Pons (tissue), 1 donor: ENCODE measurements around the gene CLEC4D.
"Not testable (repeated sequence)": the region's sequence is repeated elsewhere in the genome, so short reads cannot be mapped to it uniquely, and the experiment has no call there.

Experiments used
- DNase-seq: peaks from one replicate; pipeline ENCODE4 v3.0.0-alpha.2; 2016; ENCODE audit warnings: low spot score

CLEC4D gene

DNA sequence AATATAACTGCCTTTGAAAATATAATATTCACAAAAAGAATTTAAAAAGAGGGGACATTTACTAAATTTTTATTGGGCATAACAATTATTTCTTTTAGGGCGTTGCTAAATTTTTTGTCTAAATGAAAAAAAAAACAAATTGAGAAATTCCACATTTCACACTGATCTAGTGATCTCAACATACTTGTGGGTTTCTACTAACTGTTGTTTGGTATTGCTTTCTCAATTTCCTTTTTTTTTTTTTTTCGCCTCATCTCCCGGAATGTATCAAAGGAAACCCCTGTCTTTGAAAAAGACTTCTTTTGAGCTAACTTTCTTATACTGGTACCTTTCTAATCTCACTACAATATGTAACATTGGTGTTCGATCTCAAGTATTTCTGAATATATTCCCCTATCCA lies at the start of gene CLEC4D:
Gene CLEC4D (plus strand): TSS at position 248 of the 400 bp plus-strand sequence. CDS start 230 bp downstream, outside the sequence.
- no peak for DNase-seq

- DNase-seq, result no peak
These were observed 47.9 kb upstream of the CLEC4D start for GRCh38 chr12:8465301-8465996.

GRCh38 chr12:8466241-8466640 lies 47.1 kb upstream of the CLEC4D start:
- DNase-seq, result no peak

GRCh38 chr12:8471090-8471489 lies 42.2 kb upstream of the CLEC4D start:
- DNase-seq, result no peak

GRCh38 chr12:8475508-8476203 lies 37.6 kb upstream of the CLEC4D start:
- DNase-seq, result no peak

GRCh38 chr12:8482571-8483061 lies 30.7 kb upstream of the CLEC4D start:
- no peak for DNase-seq

DNA sequence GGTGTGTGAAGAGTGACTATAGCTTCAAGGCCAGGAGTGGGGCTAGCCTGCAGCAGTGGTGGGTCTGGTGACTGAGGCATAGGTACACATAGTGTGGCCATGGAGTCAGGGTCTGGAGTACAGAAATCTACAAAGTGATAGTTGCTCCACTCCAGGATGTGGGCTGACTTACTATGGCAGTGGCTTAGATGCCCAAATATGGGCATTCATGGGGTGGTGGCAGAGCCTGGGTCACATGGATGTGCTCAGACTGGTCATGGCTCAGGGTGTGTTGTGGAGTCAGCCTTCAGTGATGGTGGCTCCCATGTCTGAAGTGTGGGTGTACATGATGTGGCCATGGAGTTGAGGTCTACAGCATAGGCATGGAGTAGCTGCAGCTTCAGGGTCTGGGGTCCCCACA lies 30.2 kb upstream of the CLEC4D start:
- no peak for DNase-seq

DNA sequence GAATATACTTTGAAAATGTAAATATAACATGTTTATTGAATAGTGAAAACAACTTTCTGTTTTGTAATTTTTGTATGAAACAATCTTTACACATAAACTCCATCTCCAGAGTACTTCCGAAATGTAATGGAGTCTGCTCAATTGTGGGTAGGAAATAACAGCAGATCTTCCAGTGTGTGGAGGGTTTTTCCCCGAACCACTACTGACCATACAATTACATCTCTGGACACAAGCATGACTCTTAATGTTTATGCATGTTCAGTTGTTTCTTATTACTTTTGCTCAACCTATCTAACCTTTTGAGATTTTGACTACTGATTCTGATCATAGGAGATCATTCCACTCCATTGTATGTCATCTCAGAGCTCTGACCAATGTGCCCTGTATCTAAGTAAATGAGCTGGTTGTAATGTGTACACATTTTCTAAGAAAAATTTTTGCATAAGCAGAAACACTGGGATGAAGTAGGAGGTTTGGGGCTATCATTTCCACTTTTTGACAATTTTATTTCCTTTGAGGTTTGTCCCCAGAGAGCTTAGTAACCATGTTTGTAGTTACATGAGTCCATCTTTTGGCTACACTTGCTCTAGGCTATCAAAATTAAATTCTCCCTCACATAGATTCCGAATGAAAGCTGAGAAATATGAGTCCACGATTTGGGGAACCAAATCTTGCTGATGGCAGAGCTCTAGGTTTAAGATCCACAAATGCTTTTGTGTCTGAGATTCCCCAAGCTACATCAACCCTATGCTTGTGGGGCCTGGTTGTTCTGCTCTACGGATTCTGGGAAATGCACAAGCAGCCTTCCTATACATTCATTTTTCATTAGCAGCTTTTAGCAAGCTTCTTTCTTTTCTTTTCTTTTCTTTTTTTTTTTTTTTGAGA lies 21.4 kb upstream of the CLEC4D start:
- peak; percentile 9 for DNase-seq

DNA sequence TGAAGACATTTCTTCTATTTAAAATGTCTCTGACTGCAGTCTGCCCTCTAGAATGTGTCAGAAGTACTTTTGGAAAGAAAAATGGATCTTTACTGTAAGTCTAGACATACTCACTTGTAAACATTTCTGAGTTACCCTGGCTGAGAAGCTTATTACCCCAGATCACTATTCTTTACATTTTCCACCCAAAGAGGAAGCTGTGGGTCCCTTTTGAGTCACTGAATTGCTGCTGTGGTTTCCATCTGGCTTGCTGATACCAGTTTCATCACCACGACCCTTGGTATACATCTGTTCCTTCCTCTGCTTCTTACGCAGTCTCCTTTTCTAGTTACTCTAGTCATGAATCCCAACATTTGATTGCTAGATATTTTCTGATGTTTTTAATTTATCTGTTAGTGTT lies 20.2 kb upstream of the CLEC4D start:
- peak; percentile 67 for DNase-seq

DNA sequence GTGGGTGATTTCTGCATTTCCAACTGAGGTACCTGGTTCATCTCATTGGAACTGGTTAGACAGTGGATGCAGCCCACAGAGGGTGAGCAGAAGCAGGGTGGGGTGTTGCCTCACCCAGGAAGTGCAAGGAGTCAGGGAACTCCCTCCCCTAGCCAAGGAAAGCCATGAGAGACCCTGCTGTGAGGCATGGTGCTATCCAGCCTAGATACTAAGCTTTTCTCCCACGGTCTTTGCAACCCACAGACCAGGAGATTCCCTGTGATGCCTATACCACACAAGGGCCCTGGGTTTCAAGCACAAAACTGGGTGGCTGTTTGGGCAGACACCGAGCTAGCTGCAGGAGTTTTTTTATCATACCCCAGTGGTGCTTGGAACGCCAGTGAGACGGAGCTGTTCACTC lies 17.6 kb upstream of the CLEC4D start:
- DNase-seq, result not testable (repeated sequence)

DNA sequence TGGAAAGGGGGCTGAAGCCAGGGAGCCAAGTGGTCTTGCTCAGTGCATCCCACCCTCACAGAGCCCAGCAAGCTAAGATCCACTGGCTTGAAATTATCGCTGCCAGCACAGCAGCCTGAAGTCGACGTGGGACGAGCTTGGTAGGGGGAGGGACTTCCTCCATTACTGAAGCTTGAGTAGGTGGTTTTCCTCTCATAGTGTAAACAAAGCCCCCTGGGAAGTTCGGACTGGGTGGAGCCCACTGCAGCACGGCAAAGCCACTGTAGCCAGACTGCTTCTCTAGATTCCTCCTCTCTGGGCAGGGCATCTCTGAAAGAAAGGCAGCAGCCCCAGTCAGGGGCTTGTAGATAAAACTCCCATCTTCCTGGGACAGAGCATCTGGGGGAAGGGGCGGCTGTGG lies 17.2 kb upstream of the CLEC4D start:
- DNase-seq, result not testable (repeated sequence)

DNA sequence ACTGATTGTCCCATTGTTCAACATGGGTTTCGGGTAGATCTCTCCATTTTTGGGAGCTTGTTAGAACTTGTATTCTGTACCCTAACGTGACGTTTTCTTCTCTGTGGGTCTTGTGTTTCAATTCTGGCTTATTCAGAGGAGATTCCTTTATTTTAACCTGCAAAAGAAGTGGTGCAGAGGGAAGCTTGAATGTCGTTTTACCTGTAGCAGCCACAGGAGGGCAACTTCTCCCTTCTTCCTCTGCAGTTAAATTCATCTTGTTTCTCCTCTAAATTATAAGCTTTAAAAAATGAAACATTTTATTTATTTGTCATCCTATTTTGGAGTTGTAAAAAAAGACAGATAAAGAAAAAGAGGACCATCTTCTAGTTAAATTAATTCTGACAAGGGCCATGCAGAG lies 13.7 kb upstream of the CLEC4D start:
- DNase-seq, result no peak

- no peak for DNase-seq
These were observed 11.6 kb upstream of the CLEC4D start for GRCh38 chr12:8501720-8502119.

- no peak for DNase-seq
These were observed 9.0 kb upstream of the CLEC4D start for GRCh38 chr12:8504351-8504750.

GRCh38 chr12:8507596-8507995 lies 5.7 kb upstream of the CLEC4D start:
- no peak for DNase-seq

DNA sequence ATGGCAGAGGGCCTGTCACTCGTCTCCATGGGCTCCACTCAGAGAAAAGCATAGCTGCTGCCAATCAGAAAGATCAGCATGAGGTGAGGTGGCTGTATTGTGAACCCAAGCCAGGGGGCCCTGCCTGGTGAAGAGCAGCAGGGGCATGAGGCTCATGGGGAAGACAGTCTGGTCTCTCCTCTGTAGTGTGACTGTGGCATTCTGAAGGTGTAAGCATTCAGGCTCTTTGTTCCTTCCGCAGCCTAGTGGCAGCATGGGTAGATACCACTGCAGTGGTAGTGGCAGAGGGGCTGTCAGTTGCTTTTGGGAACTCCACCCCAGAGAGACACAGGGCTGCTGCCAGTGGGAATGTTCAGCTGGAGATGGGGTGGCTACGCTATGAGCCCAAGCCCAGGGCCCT lies 5.1 kb upstream of the CLEC4D start:
- no peak for DNase-seq

DNA sequence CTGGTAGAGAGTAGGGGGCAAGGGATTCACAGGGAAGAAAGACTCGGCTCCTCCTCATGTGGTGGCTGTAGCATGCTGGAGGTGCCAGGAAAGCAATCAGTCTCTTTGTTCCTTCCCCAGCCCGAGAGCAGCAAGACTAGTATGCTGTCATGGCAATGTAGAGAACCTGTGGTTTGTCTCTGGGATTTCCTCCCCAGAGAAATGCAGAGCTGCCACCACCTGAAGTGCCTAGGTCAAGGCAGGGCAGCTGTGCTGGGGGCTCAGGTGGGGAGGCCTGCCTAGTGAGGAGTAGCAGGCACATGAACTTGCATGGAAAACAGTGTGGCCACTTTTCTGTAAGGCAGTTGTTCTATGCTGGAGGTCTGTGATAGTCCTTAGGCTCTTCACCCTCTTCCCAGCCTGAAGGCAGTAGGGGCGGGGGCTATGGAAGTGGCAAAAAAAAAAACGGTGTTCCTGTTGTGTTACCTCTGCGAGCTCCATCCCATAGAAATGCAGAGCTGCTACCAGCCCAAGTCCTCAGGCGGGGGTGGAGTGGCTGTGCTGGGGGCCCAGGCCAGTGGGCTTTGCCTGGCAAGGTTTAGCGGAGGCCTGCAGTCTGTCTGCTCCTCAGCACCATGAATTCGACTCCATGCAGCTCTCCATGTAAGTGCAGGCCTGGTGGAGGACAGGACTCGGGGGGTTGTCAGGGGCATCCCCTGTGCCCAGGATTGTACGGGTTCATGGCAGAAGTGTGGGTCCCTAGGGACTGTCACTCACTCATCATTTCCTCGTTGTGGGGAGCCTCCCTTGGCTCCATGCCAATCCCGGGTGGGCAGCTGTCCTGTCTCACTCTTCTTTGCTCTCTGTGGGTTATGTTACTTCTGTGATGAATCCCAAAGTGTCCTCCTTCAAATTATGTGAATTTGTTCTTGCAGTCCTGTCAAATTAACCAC lies 4.1 kb upstream of the CLEC4D start:
- no peak for DNase-seq

DNA sequence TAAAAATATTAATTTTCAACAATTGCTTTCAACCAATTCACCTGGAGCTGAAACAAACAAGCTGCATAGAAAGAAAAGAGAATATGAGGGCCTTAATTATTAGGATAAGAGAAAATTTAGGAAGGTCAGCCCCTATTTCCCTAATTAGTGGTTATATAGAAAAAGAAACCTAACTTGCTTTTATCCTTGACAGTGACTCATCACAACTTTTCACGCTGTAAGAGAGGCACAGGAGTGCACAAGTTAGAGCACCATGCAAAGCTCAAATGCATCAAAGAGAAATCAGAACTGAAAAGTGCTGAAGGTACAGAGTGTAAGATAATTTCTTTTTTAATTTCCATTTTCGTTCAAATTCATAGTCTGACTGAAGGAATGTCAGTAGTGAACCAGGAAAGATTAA lies 4.7 kb downstream of the CLEC4D start:
- DNase-seq, result no peak

DNA sequence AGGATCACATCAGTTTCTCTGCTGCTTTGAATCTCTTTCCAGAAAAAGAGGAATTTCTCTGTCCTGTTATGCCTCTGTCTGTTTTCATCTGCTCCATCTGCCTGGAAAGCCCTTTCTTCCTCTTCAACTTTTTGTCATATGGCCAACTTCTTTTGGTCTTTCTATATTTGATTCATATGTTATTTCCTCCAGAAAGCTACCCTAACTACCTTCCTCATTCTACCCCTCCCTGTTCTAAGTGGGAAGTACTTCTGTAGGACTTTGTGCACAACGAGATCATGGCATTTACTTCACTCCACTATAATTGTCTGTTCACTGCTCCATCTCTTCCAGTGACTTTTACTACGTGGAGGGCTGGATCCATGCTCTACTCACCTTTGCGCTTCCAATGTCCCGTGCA lies 5.9 kb downstream of the CLEC4D start:
- no peak for DNase-seq

DNA sequence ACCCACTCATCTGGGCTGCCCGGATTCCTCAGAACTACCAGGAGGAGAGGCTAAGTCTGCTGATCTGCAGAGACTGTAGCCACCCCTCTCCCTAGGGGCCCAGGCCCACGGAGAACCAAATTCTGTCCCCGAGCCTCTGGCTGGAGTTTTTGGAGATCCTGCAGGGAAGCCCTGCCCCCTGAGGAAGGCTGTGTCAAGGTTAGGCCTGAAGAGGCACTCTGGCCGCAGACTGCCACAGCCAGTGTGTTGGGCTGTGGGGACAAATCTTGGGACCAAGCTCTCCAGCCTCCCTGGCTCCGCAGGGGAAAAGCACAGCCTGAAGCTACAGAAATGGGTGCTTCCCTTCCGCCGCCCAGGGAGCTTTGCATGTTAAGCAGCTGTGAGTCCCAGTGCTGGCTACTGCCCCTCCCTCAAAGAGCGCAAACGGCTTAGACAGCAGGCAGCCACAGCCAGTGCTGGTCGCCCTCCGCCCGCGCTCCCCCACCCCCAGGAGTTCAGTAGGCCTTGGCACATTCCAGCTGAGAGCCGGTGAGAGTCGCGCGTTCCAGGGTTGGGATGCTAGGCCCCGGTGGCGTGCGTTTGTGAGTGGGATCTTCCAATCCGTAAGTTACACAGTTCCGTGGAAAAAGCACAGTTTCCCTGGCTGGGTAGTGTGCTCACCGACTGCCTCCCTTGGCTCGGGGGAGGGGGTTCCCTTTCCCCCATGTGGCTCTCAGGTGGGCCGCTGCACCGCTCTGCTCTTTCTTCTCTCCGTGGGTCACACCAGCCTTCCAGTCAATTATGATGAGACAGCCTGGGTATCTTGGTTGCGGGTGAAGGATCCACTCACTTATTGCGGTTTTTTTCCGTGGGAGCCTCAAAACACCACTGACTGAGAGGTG lies 14.2 kb downstream of the CLEC4D start:
- DNase-seq, result no peak
